Measurements from ENCODE around the gene TNFRSF1B.
"Not testable (repeated sequence)": the region's sequence is repeated elsewhere in the genome, so short reads cannot be mapped to it uniquely, and the experiment has no call there.

Gene TNFRSF1B

DNA sequence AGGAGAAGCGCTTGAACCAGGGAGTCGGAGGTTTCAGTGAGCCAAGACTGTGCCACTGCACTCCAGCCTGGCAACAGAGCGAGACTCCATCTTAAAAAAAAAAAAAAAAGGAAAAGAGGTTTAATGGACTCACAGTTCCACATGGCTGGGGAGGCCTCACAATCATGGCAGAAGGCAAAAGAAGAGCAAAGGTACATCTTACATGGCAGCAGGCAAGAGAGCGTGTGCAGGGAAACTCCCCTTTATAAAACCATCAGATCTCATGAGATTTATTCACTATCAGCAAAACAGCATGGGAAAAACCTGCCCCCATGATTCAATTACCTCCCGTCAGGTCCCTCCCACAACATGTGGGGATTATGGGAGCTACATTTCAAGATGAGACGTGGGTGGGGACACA, 57.3 kb downstream of the TNFRSF1B start:
- DNase-seq = not testable (repeated sequence)

GRCh38 chr1:12228979-12229378, 62.2 kb downstream of the TNFRSF1B start:
- no peak for DNase-seq

GRCh38 chr1:12229386-12229834, 62.6 kb downstream of the TNFRSF1B start:
- no peak for DNase-seq

DNA sequence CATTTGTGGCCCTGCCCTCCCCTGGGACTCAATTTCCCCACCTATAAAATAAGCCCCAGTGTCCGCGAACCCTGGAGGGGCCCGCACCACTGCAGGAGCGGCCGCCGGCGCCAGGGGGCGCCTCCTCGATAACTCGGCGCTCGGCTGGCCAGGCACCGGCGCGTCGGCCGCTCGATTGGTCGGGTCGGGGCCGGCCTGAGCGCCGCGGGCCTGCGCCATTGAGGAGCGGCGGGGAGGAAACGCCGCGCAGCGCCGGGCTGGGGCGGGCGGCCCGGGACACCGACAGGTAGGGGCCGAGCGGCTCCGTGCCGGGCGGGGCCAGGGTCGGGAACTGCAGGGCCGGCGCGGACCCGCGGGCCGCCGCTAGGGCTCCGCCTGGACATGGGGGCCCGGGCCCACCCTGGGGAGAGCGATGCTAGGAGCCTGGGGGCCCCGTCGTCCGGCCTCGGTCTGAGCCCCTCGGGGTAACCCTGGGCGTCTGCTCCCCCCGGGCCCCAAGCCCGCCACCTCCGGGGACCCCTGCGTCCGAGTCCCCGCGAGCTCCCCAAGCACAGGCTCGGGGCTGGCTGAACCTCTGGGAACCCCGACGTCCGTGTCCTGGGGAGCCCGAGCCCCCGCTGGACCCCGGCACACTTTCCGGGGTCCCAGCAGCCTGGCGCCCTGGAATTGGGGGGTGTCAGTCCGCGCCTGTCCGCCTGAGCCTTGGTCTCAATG, 63.2 kb downstream of the TNFRSF1B start, which contains the start of gene VPS13D:
TSS of gene VPS13D (plus strand) at position 196 of the 714 bp plus-strand sequence. CDS start 4,237 bp downstream, outside the sequence.
- peak; percentile 74 to 87 for DNase-seq

DNA sequence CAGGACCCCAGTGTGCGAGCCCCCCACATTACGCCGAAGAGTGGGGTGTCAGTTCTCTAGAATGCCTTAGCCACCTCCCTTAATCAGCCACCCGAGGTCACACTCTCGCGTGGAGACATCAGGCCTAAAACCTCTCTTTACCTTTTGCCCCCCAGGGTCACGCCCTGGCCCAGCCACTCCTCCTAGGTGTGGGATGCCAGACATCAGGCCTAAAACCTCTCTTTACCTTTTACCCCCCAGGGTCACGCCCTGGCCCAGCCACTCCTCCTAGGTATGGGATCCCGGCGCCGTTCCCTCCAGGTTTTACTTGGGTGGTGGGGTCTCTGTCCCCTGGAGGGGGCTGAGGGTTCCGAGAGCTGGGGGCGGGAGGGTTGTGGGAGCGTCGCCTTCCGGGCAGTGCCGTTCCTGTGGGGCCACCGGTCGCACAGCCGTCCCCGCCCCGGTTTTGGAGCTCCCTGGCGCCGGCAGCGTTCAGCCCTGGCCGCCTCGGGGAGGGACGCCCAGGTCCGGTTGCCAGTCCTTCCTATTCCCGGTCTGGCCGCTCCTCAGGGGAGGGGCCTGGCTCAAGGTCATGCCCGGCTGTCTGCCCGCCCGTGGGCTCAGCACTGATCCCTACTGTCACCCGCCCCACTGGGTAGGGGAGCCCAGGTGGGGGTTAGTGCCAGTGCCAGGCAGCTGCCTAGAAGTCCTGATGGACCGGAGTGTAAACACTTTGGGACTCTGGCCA, 63.9 kb downstream of the TNFRSF1B start:
- no peak for DNase-seq

DNA sequence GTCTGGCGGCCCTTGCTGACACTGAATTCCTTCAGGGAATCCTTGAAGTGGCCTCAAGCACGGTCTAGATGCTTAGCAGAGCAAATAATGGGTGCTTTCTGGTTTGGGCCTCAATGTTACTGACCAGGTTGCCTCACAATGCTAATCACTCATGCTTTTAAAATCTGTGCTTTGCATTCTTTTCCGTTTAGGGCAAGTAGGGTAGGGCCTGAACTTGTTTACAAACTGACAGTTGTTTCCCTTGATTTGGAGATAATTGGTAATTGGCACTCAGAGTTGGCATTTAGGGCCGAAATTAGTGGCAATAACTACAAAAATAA, 64.4 kb downstream of the TNFRSF1B start:
- no peak for DNase-seq

DNA sequence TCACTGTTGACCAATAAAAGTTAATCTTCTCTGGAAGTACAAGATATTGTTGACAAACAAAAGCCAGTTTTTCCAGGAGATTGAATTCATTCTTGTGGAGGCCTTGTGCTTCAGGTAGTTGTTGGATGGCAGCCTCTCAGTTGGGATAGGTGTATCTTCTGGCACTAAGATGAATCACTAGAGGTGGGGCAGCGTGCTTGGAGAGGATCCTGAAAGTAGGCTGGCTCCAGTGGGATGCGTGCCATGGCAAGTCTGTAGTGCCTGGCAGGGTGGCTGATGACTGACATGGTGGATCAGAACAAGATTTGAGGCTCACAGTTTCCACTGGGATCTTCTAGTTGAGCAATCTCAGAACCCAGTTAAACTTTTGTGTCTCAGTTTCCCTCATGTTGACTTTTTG, 65.4 kb downstream of the TNFRSF1B start:
- no peak for DNase-seq

DNA sequence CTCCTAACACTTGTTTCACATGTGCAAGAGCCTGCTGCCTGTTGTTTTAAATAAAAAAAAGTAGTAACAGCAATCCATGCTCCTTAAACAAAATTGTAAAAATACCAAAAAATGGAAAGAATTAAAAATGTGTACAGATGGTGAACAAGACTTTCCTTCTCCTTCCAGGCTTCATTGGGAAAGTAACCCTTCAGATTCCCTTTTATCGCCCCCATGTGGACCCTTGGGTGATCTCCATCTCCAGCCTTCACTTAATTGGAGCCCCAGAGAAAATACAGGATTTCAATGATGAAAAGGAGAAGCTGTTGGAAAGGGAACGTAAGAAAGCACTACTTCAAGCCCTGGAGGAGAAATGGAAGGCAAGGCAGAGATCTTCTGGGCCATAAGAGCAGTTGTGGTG, 77.3 kb downstream of the TNFRSF1B start:
- DNase-seq = no peak

- DNase-seq = no peak
These were observed 77.8 kb downstream of the TNFRSF1B start for GRCh38 chr1:12244585-12244984.

DNA sequence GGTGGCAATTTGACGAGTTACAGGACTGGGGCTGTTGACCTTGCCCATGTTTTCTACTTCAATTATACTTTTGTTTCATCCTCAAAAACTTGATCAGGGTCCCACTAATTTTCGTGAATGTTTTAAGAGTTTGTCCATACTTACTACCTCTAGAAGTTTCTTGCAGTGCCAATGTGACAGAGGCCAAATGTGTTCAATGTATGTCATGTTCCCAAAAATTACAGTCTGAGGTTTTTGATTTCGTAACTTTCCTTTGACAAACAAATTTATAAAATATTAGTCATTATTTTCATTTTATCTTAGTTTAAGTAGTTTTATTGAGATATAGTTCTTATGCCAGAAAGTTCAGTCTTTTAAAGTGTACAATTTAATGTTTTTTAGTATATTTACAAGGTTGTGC, 78.3 kb downstream of the TNFRSF1B start:
- no peak for DNase-seq

DNA sequence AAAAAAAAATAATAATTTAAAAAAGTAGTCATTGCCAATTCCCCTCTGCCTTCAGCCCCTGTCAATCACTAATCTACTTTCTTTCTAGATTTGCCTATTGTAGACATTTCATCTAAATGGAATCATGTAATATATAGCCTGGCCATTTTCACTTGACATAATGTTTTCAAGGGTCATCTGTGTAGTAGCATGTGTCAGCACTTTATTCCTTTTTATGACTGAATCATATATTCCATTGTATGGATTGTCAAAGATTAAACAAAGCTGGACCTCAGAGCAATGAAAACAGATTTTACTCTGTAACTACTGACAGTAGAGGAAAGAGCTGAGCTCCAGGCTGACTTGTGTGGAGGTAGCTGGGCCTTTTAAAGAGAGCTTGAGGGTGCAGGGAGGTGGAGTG, 78.9 kb downstream of the TNFRSF1B start:
- no peak for DNase-seq

DNA sequence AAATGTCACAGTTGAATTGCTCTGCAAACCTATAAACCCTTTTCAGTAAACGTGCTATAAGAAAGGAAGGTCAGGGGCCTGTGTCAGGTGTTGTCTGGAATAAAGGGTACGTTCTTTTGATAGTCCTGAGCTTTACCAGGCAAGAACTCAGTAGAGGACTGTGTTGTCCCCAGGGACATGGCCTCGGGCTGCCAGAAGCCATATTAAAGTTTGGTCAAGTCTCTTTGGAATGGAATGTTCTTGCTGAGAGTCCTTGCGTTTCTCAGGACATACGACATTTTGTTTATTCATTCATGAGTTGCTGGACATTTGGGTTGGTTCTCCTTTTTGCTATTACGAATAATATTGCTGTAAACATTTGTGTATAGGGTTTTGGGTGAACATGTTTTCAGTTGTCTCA, 79.8 kb downstream of the TNFRSF1B start:
- no peak for DNase-seq

DNA sequence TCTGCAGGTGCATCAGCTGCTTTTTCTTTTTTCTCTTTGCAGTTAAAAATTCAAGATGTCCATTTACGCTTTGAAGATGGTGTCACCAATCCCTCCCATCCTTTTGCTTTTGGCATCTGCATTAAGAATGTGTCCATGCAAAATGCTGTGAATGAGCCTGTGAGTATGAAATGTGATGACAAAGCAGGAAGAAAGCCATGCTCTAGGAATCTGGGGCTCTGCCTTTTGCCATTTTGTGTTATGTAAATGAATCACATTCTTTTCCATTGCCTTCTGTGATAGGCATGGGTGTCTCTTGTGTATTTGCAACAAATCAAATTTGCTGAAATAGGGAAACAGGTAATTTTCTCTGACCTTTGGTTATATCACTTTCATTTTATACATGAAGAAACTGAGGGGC, 82.4 kb downstream of the TNFRSF1B start:
- DNase-seq = no peak

DNA sequence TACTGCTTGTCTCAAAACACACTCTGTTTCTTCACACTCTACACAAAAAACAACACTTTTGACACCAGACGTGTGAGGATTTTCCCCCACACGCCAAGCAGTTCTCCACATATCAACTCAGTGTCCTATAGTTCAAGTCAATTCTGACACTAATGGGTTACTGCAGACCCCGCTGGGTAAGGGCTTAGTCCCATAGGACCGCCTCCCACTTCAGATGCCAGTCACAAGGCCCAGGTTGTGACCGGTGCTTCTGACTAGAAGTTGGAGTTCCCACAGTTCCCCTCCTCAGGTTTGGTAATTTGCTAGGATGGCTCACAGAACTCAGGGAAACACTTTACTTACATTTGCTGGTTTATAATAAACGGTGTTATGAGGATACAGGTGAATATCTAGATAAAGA, 83.0 kb downstream of the TNFRSF1B start:
- DNase-seq = no peak

GRCh38 chr1:12251442-12251841, 84.7 kb downstream of the TNFRSF1B start:
- DNase-seq = no peak

DNA sequence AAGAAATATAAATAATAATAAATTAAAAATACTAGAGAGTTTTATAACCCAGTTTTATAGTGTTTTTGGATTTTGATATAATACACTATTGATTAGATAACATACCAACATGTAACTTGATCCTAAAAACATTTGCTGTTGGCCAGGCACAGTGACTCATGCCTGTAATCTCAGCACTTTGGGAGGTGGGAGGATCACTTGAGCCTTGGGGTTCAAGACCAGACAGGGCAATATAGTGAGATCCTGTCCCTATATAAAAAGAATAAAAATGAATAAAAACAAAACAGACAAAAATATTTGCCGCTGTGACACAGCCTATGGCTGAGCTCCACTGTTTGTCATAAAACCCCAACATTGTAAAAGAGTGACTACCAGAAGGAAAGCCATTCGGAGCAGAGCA, 89.1 kb downstream of the TNFRSF1B start:
- DNase-seq = no peak

DNA sequence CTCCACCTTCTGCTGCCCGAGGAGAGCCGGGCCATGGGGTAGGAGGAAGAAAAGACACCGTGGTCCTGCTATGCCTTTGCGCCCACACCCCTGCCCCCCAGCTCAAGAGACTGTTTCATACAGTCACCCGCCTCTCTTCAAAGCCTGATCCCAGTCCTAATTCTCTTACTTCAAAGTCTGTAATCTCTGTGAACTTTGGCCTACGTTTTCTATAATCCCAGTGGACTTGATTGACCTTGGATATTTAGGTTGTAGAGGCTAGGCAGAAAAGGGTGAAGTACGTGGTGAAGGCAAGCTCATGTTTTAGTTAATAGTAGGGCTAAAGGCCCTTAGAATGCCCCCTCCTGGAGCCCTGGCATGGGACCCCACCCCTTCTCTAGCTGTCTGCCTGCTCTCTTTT, 91.5 kb downstream of the TNFRSF1B start:
- DNase-seq = no peak
